ENCODE results near the gene FAM98B. TPM values are rescaled to one million over a fixed set of nuclear protein-coding genes. Genes with fewer than 3 reads are reported as not detected.

FAM98B gene
- total RNA-seq, 4 donors from 2014 or later: 12.1 to 36.0 (median 13.3) TPM

DNA sequence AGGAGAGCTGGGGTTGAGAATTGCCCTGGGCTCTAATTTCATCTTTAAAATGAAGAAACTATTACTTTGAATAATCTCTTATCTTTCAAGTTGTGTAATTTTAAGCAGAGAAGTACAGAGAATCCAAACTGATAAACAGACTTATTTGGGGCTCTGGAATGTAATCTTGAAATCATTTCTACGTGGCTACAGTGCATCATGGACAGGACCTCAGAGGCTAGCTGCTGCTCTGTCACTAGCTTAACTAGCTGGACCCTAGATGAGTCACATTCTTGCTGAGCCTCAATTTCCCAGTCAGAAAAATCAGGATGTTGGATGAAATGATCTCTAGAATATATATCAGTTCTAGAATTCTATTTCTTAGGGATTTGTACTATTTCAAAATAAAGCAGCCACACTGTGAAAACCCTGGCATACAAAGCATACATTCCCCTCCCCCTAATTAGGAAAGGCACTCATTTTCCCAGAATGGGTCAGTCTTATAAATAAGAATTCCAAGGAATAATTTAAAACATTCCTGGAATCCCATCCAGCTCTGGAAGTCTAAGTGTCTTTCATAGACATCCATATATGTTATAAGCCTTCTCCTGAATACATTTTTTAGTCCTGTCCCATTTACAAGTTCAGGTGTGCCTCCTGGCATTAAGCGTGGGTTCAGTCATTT, 63.5 kb downstream of the FAM98B start:
- TF ChIP-seq, protein P1, sequence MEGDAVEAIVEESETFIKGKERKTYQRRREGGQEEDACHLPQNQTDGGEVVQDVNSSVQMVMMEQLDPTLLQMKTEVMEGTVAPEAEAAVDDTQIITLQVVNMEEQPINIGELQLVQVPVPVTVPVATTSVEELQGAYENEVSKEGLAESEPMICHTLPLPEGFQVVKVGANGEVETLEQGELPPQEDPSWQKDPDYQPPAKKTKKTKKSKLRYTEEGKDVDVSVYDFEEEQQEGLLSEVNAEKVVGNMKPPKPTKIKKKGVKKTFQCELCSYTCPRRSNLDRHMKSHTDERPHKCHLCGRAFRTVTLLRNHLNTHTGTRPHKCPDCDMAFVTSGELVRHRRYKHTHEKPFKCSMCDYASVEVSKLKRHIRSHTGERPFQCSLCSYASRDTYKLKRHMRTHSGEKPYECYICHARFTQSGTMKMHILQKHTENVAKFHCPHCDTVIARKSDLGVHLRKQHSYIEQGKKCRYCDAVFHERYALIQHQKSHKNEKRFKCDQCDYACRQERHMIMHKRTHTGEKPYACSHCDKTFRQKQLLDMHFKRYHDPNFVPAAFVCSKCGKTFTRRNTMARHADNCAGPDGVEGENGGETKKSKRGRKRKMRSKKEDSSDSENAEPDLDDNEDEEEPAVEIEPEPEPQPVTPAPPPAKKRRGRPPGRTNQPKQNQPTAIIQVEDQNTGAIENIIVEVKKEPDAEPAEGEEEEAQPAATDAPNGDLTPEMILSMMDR (IDR thresholded peaks at IDR 0.05; ENCODE audit: low read depth): no peak

DNA sequence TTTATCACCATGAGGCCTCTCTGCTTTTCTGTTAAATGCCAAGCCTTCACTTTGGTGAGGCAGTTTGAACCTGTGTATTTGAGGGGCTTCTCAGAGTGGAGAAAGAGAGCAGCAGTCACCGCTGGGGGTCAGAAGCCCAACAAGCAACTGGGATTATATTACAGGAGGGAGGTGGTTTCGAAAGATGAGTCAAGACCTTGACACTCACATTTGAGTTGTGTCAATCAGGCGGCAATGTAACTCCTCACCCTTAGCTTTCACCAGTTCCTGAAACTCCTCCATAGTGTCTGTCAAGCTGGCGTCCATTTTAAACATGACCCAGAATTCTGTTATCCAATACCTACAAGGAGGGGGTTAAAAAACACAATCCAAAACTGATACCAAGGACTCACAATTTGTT, 64.2 kb downstream of the FAM98B start:
- TF ChIP-seq, protein P1 (IDR thresholded peaks at IDR 0.05; ENCODE audit: low read depth): no peak

DNA sequence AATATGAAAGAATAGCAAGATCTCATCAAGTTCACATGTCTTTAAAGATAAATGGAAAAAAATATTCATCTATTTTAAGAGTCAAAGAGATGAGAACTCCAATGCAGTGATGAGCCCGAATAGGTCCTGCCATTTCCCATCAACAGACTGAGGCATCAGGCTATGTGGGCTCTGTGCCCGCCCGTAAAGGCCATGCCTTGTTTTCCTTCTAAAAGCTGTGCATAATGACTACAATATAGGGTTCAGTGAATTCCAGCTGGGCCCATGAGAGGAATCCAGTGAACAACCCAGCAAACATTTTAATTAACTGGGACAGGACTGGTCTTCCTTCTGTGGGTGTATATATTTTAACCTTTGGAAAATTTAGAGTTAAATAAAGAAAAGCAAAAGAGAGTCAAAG, 66.1 kb downstream of the FAM98B start:
- TF ChIP-seq, protein P1 (IDR thresholded peaks at IDR 0.05; ENCODE audit: low read depth): no peak

DNA sequence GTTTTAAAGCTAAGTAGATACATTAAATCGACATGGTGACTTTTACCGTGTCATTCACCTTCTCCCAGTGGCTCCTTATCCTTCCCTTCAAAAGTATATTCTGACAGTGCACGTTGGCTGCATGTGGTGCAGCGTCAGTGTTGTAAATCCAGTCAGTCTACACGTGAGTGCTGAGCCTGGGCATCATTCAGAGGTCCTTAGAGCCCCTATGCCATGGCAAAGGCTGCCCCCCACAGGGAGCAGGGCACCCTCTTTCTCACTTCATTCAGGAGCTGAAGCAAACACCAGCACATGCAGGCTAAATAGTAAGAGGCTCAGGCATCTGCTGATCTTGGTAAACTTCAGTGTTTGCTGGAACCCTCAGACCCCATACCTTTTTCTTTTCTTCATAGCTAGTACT, 67.4 kb downstream of the FAM98B start:
- TF ChIP-seq, protein P1 (IDR thresholded peaks at IDR 0.05; ENCODE audit: low read depth): no peak

DNA sequence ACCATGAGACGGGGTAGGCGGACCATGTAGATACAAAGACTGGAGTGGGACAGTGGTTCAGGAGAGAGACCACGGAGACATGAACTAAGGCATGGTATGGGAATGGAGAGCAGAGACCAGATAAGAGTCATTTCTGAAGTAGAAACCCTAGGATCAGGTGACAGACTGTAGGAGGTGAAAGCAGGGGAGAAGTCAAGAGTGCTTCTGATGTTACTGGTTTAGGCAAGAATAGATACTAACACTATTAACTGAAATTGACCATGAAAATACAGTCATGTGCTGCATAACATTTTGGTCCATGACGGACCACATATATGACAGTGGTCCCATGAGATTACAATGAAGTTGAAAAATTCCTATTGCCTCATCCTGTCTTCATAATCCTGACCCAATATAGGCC, 69.0 kb downstream of the FAM98B start:
- TF ChIP-seq, protein P1 (IDR thresholded peaks at IDR 0.05; ENCODE audit: low read depth): no peak

DNA sequence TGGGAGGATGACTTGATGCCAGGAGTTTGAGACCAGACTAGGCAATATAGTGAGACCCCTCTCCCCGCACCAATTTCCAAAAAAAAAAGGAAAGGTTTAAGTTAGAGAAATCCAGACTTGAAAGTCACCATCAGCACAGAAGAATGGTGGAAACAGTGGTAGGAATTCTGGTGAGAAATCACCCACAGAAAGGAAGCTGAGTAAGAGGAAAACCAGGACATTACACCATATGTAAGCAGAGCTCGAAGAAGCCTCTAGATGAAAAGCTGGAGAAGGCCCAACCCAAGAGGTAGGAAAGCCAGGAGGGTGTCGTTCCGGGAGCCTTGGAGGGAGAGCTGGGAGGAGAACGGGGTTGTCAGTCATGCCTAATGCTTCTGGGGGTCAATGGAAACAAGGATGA, 70.2 kb downstream of the FAM98B start:
- TF ChIP-seq, protein P1 (IDR thresholded peaks at IDR 0.05; ENCODE audit: low read depth): no peak

DNA sequence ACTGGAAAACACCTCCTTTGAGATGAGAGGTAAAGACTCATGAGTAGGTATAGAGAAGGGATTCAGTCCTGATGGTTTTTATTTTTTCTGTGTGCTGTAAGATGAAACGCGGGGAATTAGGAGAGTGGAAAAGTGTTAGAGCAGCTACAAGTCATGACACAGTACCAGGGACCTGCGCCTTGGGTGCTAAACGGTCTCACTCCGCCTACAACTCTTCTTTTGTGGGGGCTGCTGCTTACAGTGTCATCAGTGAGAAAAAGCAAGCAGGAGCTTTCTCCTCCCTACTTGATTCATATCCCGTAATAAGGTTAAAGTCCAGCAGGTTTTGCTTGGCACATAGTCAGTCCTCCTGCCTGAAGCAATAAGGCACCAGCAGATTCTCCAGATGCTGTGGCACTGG, 71.6 kb downstream of the FAM98B start:
- TF ChIP-seq, protein P1 (IDR thresholded peaks at IDR 0.05; ENCODE audit: low read depth): no peak

Data from subcutaneous adipose tissue (tissue), 4 donors.